Activated CD8-positive, alpha-beta memory T cell treated with anti-CD3 and anti-CD28 coated beads for 48 hours (primary cell): Measurements from ENCODE around the gene YIF1B.
"Not testable (repeated sequence)": the region's sequence is repeated elsewhere in the genome, so short reads cannot be mapped to it uniquely, and the experiment has no call there.

ENCODE experiments used
- DNase-seq, 3 experiments: peaks; one replicate each; pipeline ENCODE4 v3.0.0-alpha.2; 2020; ENCODE audit warnings: low read depth in 2 of 3, low spot score in 2 of 3

YIF1B gene, protein sequence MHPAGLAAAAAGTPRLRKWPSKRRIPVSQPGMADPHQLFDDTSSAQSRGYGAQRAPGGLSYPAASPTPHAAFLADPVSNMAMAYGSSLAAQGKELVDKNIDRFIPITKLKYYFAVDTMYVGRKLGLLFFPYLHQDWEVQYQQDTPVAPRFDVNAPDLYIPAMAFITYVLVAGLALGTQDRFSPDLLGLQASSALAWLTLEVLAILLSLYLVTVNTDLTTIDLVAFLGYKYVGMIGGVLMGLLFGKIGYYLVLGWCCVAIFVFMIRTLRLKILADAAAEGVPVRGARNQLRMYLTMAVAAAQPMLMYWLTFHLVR

DNA sequence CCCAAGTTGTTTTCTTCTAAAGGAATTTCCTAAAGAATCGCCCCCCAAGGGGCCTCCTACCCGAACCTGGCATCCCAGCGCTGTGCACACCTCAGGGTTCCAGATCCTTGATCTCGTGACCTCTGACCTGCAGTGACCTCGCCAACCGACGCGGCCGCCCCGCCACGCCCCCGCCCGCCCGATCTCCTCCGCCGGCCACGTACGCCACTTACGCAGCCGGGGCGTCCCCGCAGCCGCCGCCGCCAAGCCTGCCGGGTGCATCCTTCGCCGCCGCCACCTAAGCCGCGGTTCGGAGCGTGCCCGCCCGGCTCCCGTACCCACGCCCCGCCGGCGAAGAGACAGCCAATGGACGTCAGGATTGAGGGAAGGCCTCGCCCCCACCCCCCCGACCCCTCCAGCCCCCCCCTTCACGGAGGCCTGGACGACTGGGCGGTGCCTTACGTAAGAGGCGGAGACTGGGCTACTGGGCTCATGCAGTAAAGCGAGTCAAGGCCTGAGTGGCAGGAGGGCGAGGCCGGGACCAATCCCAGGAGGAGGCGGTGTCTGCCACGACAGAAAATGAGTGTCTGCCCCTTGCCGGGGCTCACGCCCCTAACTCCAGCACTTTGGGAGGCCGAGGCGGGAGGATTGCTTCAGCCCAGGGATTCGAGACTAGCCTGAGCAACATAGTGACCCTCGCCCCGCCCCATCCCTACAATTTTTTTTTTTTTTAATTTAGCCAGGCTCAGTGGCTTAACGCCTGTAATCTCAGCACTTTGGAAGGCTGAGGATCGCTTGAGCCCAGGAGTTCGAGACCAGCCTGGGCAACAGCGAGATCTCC lies at the start of gene YIF1B:
YIF1B (minus strand) TSS at position 291 of the 820 bp plus-strand sequence; CDS start at position 261, 30 bp downstream.
- DNase-seq: peak; percentile 75 to 95 (median 90)

DNA sequence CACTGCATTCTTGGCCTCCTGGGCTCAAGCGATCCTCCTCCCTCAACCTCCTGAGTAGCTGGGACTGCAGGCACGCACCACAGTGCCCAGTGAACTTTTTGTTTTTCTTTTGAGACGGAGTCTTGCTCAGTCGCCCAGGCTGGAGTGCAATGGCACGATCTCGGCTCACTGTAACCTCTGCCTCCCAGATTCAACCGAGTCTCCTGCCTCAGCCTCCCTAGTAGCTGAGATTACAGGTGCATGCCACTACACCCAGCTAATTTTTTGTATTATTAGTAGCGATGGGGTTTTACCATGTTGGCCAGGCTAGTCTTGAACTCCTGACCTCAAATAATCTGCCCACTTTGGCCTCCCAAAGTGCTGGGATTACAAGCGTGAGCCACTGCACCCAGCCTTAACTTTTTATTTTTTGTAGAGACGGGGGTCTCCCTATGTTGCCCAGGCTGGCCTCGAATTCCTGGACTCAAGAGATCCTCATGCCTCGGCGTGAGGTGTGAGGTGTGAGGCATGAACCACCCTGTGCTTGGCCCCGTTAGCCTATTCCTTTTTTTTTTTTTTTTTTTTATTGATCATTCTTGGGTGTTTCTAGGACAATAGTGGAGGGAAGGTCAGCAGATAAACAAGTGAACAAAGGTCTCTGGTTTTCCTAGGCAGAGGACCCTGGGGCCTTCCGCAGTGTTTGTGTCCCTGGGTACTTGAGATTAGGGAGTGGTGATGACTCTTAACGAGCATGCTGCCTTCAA lies 47.4 kb upstream of the YIF1B start:
- DNase-seq: not testable (repeated sequence)

DNA sequence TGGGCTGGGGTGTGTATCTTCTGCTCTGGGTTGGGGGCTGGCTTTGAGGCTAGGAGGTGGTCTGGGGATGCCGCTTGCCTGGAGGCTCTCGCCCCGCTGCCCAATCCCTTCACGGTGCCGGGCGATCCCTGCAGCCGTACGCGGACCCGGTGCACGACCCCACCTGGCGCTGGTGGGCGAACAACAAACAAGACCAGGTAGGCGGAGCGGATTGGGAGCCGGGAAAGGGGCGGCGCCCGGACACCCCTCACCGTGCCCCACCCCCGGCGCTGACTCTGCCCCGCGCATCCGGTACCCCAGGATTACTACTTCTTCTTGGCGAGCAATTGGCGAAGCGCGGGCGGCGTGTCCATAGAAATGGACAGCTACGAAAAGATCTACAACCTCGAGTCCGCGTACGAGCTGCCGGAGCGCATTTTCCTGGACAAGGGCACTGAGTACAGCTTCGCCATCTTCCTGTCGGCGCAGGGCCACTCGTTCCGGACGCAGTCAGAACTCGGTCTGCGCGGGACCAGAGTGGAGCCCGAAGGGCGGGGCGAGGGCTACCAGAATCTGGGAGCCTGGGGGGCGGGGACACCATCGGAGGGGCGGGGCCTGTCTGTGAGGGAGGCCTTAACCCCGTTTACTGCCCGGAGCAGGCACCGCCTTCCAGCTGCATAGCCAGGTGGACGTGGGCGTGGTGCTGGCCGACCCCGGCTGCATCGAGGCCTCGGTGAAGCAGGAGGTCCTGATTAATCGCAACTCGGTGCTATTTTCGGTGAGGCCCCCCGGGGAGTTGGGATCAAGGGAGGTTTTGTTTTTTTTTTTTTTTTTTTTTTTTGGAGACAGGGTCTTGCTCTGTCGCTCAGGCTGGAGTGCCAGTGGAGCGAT lies 46.6 kb upstream of the YIF1B start:
- peak; percentile 59 to 73 (median 61) for DNase-seq

DNA sequence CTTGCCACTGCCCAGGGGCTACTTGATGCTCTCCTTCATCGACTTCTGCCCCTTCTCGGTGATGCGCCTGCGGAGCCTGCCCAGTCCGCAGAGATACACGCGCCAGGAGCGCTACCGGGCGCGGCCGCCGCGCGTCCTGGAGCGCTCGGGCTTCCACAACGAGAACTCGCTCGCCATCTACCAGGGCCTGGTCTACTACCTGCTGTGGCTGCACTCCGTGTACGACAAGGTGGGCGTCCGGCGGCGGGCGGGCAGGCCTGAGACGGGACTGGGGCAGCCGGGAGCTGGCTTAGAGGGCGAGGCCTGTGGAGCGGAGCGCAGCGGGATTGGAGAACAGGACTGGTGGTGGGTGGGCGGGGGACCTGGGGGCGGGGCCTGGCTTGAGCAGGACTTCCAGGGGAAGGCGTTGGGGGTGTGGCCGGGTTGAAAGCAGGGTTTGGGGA lies 45.9 kb upstream of the YIF1B start:
- peak; percentile 35 to 52 (median 42) for DNase-seq

DNA sequence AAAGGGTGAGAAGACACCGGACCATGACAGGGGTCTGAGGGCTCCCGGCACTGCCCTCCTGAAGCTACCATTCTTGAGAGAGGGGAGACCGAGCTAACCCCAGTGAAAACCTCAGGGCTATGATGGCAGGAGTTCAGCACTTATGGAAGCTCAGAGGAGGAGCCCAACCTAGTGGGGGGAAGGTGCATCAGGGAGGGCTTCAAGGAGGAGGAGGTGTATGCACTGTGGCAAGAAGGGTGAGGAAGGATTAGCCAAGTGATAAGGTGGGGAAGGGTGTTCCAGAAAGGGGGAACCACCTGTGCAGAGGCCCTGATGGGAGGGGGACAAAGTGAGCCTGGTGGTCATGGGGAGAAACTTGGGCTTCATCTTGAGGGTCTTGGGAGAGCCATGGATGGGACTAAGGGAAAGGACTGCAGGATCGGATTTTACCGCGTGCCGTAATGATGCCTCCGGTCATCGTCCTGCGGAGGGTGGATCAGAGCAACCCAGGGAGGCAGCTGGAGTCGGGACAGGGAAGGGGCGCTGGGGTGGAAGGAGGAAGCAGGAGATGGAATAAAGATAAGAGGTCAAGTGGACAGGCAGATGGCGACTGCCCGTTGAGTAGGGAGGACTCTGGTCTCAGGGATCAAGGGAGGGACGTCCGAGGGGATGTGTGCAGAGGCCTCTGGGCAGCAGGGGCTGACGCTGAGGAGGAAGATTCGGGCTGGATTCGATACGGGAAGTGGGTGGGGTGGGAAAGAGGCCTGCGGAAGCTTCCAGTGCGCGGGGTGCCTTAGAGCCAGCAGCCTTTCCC lies 45.3 kb upstream of the YIF1B start:
- DNase-seq: no peak

DNA sequence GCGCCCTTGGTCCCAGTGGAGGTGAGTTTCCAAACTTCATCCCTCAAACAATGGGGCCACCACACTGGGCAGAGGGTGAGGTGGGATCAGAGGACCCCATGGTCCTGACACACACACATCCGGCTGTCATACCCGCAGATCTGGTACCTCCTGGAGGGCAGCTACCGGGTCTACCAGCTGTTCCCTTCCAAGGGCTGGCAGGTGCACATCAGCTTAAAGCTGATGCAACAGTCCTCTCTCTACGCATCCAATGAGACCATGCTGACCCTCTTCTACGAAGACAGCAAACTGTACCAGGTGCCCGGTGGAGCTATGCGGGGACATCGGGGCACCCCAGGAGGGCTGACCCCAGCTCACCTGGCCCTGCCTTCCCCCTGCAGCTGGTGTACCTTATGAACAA lies 44.6 kb upstream of the YIF1B start:
- DNase-seq: no peak

DNA sequence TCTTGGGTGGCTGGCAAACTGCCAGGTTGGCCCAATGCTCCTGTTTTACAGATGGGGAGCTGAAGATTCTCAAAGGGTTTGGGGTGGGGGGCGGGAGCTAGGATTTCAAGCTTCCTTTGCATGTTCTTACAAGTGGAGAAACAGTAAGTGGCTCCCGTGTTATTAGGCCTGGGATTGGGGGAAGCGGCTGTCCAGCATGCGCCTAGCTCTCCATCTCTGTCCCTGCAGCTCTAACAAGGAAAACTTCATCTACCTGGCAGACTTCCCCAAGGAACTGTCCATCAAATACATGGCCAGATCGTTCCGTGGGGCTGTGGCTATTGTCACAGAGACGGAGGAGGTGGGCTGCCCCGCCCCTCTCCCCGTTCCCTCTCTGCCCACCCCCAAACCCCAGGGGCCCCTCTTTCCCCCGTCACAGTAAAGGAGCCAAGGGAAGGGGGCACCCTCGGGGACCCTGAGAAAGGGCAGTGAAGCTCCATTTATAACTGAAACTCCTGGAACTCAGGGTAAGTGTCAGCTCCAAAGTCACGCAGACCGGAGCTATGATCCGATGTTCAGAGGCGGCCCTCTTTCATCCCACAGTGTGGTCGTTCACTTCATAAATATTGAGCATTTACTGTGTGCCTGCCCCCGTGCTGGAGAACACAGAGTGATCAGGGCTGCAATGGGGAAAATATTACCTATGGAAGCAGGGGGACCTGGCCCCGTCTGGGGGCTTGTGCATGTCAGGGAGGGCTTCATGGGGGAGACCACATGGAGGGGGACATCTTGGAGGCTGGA lies 43.7 kb upstream of the YIF1B start:
- no peak for DNase-seq

DNA sequence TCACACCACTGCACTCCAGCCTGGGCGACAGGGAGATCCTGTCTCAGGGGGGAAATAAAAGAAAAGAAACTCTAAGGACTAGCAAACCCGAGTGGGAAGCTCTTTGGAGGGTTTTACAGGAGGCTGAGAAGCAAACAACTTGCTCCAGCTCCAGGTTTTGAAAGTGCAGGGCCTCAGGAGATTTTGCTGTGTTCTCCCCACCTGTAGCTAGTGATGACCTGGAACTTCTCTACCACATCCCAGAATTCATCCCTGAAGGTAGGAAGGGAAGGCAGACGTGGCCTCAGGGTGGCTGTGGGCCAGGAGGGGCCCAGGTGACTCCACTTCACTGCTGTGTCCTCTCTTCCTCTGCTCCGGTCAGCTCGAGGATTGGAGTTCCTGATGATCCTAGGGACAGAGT lies 42.3 kb upstream of the YIF1B start:
- DNase-seq: no peak

DNA sequence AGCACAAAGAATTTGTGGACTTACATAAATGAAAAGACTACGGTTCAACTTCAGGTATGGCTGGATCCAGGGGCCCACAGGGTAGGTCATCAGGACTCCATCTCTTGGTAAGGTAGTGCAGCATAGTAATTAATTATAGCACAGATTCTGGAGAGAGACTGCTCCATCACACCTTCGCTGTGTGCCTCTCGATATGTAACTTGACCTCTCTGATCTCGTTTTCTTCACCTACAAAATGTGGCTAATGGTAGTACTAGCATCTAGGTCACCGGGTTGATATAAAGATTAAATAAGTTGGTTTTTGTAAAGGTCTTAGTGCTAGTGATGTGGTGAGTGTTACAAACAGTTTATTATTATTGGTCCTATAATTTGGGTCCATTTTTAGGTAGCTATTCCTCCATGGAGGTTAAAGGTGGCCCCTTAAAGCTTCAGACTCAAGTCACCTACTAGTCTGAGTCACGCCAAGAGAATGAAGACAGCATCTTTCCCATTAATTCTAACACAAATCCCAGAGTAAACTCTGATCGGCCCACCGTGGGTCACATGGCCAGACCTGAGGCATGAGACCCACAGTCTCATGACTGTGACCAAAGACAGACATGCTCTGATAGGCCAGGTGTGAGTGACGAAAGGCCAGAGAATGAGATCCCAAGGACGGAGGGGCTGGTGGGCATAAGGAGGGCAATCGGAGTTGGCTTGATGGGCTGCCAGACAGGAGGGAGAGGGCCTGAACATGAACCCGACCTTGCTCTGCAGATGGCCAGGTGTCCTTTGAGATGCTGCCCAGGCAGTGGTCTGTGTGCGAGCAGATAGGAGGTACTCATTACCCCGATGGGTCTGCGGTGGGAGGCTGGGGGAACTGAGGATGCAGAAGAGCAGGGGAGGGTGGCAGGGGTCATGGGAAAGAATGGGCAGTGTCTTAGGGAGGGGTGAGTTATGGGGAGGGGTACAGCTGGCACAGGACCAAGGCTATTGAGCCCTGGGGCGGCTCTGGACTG lies 40.3 kb upstream of the YIF1B start:
- no peak for DNase-seq

DNA sequence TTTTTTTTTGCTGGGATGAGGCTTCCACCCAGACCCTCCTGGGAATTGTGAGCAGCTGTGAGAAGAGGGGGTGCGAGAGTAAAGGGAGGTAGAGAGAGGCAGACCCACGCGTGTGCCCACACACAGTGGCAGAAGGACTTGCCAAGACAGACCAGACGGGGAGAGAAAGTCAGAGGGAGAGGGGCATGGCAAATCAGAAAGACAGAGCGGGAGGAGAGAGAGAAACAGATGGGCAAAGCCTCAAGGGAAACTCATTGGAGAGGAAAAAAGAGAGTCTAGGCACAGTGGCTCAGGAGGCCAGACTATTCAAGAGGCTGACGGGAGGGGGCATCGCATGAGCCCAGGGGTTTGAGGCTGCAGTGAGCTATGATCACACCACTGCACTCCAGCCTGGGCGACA lies 36.9 kb upstream of the YIF1B start:
- no peak for DNase-seq

DNA sequence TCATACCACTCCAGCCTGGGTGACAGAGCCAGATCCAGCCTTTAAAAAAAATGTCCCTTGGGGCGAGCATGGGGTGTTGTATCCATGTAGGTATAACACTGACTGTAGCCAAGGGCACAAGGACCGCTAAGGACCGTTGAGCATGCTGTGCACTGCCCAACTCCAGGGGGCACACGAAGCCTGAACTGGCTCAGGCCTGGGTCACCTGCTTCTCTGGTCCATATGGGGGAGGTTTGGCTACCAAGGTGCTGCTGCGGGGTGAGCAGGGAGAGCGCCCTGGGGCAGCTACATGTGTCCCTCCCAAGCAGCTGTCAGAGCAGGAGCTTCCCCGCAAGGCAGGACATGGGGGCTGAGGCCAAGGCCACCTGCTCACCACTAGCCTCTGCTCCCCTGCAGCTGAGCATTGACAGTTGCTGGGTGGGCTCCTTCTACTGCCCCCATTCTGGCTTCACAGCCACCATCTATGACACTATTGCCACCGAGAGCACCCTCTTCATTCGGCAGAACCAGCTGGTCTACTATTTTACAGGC lies 36.2 kb upstream of the YIF1B start:
- DNase-seq: no peak

DNA sequence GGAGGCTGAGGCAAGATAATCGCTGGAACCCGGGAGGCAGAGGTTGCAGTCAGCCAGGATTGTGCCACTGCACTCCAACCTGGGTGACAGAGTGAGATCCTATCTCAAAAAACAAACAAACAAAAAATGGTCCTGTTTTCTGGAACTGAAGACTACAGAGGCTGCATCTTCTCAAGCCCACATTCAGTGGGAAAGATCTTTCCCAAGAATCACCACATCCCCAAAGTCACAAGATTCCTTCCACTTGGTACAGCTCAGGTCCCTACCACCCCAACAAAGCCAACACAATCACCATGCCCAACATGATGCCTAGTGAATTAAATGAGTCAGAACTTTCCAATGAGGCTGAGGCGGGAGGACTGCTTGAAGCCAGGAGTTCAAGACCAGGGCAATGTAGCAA lies 35.1 kb upstream of the YIF1B start:
- DNase-seq: no peak

DNA sequence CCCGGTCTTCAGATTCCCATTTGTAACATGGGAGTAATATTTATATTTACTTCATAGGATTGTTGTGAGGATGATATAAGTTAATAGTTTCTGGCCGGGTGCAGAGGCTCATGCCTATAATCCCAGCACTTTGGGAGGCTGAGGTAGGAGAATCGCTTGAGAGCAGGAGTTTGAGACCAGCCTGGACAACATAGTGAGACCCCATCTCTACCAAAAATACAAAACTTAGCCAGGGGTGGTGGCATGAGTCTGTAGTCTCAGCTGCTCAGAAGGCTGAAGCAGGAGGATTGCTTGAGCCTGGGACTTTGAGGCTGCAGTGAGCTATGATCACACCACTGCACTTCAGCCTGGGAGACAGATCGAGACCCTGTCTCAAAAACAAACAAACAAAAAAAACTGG lies 31.1 kb upstream of the YIF1B start:
- DNase-seq: no peak

DNA sequence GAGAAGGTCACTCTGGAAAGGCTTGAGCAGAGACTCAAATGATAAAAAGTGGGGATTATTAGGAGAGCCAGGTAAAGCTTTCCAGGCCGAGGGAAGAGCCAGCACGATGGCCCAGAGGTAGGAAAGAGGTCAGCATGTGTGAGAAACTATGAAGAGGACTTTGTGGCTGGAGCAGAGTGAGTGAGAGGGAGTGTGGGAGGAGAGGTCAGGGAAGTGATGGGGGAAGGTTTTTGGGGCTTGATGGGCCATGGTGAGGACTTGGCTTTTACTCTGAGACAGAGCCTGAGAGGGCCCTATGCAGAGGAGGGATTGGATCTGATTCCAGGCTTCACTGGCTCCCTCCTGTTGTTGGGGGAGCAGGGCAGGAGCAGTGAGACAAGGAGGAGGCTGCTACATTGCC lies 25.2 kb upstream of the YIF1B start:
- DNase-seq: no peak

DNA sequence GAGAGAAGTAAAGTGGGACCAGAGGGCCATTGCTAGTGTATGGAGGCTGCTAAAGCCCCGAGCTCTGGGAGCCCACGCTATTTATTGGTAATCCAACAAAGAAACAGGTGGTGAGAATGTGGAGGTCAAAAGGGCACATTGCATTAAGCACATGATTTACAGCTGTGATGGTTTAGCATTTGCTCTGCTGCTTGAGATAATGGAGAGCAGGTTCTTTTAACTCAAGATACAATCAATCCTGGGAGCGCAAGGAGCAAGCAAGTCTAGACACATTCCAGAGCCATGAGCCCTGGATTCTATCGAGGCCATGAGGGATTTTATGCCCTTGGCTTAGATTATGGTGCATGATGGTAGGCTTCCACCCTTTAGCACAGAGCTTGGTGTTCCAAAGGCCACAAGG lies 23.3 kb upstream of the YIF1B start:
- not testable (repeated sequence) for DNase-seq

DNA sequence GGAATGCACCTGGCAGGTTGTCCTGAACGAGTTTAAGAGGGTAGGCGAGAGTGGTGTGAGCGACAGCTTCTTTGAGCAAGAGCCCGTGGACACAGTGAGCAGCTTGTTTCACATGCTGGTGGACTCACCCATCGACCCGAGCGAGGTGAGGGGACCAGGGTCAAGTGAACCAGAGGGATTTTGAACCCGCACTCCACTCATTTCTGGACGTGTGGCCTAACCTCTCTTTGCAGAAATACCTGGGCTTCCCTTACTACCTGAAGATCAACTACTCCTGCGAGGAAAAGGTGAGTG lies 21.6 kb upstream of the YIF1B start:
- DNase-seq: no peak

DNA sequence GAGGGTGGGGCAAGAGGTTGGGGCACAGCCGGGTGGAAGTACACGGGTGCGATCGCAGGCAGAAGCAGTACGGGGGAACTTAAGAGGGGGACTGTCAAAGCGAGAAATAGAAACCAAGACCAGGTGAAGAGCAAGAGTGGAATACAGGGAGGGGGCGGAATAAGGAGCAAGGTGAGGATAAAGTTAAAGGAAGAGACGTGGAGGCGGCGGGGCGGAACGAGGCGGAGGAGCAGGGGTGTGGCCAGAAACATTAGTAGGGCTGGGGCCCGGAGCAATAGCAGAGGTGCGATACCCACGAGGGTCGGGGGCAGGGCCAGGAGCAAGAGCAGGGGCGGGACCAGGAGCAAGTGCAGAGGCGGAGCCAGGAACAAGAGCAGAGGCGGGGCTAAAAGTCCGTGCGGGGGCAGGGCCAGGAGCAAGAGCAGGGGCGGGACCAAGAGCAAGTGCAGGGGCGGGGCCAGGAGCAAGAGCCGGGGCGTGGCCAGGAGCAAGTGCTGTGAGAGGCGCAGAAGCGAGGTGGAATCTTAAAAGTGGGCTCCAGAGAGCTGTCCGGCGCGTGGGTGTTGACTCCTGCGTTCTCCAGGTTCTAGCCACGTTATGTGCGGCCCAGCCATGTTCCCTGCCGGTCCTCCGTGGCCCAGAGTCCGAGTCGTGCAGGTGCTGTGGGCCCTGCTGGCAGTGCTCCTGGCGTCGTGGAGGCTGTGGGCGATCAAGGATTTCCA lies 21.1 kb upstream of the YIF1B start:
- DNase-seq: peak; percentile 66 to 86 (median 84)
